ENCODE results near the gene ACAD9.
A peak's percentile ranks its signal among the peaks of the same experiment; 100 is the strongest.

The ACAD9 gene

GRCh38 chr3:128845778-128846485 is 33.5 kb upstream of the ACAD9 start:
- DNase-seq (ENCODE audit: extremely low read depth, low read depth): peak; percentile 32
- TF ChIP-seq CTCF (IDR thresholded peaks at IDR 0.05; ENCODE audit: low read depth, low read length): peak; percentile 39

- no peak for TF ChIP-seq CTCF (IDR thresholded peaks at IDR 0.05; ENCODE audit: low read depth, low read length)
Measured at GRCh38 chr3:128846486-128846891, 32.9 kb upstream of the ACAD9 start.

GRCh38 chr3:128847666-128848370 is 31.6 kb upstream of the ACAD9 start:
- TF ChIP-seq CTCF (IDR thresholded peaks at IDR 0.05; ENCODE audit: low read depth, low read length): no peak
- no peak for DNase-seq (ENCODE audit: extremely low read depth, low read depth)

More at GRCh38 chr3:128846486-128846891, 32.9 kb upstream of the ACAD9 start:
- DNase-seq (ENCODE audit: extremely low read depth, low read depth): no peak

- DNase-seq (ENCODE audit: extremely low read depth, low read depth): no peak
- TF ChIP-seq CTCF (IDR thresholded peaks at IDR 0.05; ENCODE audit: low read depth, low read length): no peak
Measured at GRCh38 chr3:128848936-128849335, 30.5 kb upstream of the ACAD9 start.

- TF ChIP-seq CTCF (IDR thresholded peaks at IDR 0.05; ENCODE audit: low read depth, low read length): peak; percentile 19
- no peak for DNase-seq (ENCODE audit: extremely low read depth, low read depth)
Measured at GRCh38 chr3:128849911-128850455, 29.4 kb upstream of the ACAD9 start.

GRCh38 chr3:128850544-128850943 is 28.9 kb upstream of the ACAD9 start:
- no peak for DNase-seq (ENCODE audit: extremely low read depth, low read depth)
- TF ChIP-seq CTCF (IDR thresholded peaks at IDR 0.05; ENCODE audit: low read depth, low read length): no peak

GRCh38 chr3:128851601-128852000 is 27.8 kb upstream of the ACAD9 start:
- DNase-seq (ENCODE audit: extremely low read depth, low read depth): no peak
- TF ChIP-seq CTCF (IDR thresholded peaks at IDR 0.05; ENCODE audit: low read depth, low read length): no peak
